HG03439 (cell line): Measurements from ENCODE around the gene ARHGAP18.

ENCODE experiments used
- ATAC-seq: cut with Tn5 transposase; IDR thresholded peaks from one replicate; pipeline ENCODE4 v1.9.1; 2021; ENCODE audit warnings: mild to moderate bottlenecking, moderate library complexity; ENCODE audit not compliant: unreplicated experiment

The ARHGAP18 gene

GRCh38 chr6:129709769-129710449, at the start of gene ARHGAP18:
ARHGAP18 (minus strand) TSS chr6:129710177; CDS start chr6:129710136, 41 bp downstream.
- ATAC-seq = peak; percentile 96

GRCh38 chr6:129755787-129756186, 45.8 kb upstream of the ARHGAP18 start:
- ATAC-seq = no peak

- ATAC-seq = no peak
These were observed 44.8 kb upstream of the ARHGAP18 start for GRCh38 chr6:129754750-129755149.

GRCh38 chr6:129753422-129753821, 43.4 kb upstream of the ARHGAP18 start:
- no peak for ATAC-seq

- ATAC-seq = no peak
These were observed 41.4 kb upstream of the ARHGAP18 start for GRCh38 chr6:129751384-129751783.

- no peak for ATAC-seq
These were observed 40.4 kb upstream of the ARHGAP18 start for GRCh38 chr6:129750360-129750759.

- ATAC-seq = no peak
These were observed 39.8 kb upstream of the ARHGAP18 start for GRCh38 chr6:129749749-129750120.

- no peak for ATAC-seq
These were observed 39.1 kb upstream of the ARHGAP18 start for GRCh38 chr6:129748901-129749748.

GRCh38 chr6:129748212-129748900, 38.4 kb upstream of the ARHGAP18 start:
- peak; percentile 90 for ATAC-seq

- no peak for ATAC-seq
These were observed 37.7 kb upstream of the ARHGAP18 start for GRCh38 chr6:129747588-129748112.

GRCh38 chr6:129744880-129745237, 34.9 kb upstream of the ARHGAP18 start:
- no peak for ATAC-seq

GRCh38 chr6:129744201-129744879, 34.4 kb upstream of the ARHGAP18 start:
- ATAC-seq = no peak

- ATAC-seq = no peak
These were observed 30.0 kb upstream of the ARHGAP18 start for GRCh38 chr6:129740013-129740412.

- no peak for ATAC-seq
These were observed 26.1 kb upstream of the ARHGAP18 start for GRCh38 chr6:129736105-129736504.

- ATAC-seq = no peak
These were observed 23.3 kb upstream of the ARHGAP18 start for GRCh38 chr6:129733290-129733689.

- ATAC-seq = no peak
These were observed 22.6 kb upstream of the ARHGAP18 start for GRCh38 chr6:129732542-129732941.

- ATAC-seq = no peak
These were observed 22.1 kb upstream of the ARHGAP18 start for GRCh38 chr6:129732034-129732433.

GRCh38 chr6:129731428-129731827, 21.5 kb upstream of the ARHGAP18 start:
- ATAC-seq = no peak

- no peak for ATAC-seq
These were observed 20.6 kb upstream of the ARHGAP18 start for GRCh38 chr6:129730477-129731165.

- ATAC-seq = no peak
These were observed 16.7 kb upstream of the ARHGAP18 start for GRCh38 chr6:129726650-129727049.
